HG02798 (cell line): Measurements from ENCODE around the gene GRIA1.

ENCODE experiments used
- ATAC-seq: cut with Tn5 transposase; IDR thresholded peaks from one replicate; pipeline ENCODE4 v1.9.1; 2021; ENCODE audit warnings: mild to moderate bottlenecking; ENCODE audit not compliant: unreplicated experiment, poor library complexity

Gene GRIA1

DNA sequence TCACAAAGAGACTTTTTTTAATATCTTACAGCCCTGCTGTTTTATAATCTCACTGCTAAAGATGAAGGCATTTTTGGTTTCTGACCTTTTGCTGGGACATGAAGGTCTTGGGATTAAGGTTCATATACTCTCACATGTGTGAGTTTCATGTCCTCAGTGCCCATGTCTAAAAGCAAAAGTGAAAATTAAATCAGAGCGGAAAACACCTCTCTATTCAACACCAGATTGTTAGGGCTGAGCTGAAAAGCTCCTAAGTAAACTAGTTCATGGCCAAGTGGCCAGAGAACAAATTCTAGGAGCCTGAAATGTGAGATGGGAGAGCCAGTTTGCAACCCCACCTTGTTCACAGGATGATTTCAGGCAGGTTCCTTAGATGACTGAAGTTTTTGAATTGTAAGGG is 110.9 kb downstream of the GRIA1 start:
- peak; percentile 90 for ATAC-seq

- ATAC-seq, result no peak
These were observed 114.9 kb downstream of the GRIA1 start for GRCh38 chr5:153605386-153605785.

GRCh38 chr5:153610009-153610408 is 119.5 kb downstream of the GRIA1 start:
- ATAC-seq, result no peak

- no peak for ATAC-seq
These were observed 120.3 kb downstream of the GRIA1 start for GRCh38 chr5:153610811-153611210.

DNA sequence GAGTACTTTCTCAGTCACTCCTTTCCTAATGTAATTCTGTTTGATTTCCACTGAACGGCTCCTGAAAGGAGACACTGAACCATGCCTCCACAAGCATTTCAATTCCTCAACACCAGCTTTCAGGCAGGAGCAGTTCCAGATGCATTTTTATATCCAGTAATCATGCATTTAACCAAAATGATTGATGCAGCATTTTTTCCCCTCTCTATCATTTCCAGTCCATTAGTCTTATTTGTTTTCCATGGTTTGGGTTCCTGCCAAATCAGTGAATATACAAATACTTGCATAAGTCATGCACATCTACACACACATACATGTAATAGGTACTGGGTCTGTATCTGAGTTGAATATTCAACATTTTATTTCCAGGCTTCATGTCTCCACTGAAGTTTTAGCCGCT is 122.7 kb downstream of the GRIA1 start:
- ATAC-seq, result no peak

DNA sequence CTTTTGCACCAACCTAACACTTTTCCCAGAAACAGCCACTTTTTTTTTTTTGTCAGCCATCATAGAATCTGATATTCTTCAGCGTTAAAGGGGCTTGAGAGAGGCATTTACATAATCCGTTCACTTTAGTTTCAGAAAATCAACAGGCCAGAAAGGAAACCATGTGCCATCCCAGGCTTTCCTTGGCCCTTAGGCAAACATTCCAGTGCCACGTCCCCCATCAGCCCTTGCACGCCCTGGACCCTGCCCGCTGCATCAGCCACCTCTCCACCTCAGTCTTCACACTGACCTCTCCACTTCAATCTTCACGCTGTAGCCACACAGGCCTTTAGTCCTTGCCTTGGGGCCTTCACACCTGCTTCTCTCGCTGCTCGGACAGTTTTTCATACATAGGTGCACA is 123.2 kb downstream of the GRIA1 start:
- no peak for ATAC-seq

GRCh38 chr5:153617190-153617589 is 126.7 kb downstream of the GRIA1 start:
- ATAC-seq, result no peak

GRCh38 chr5:153618307-153618706 is 127.8 kb downstream of the GRIA1 start:
- no peak for ATAC-seq

DNA sequence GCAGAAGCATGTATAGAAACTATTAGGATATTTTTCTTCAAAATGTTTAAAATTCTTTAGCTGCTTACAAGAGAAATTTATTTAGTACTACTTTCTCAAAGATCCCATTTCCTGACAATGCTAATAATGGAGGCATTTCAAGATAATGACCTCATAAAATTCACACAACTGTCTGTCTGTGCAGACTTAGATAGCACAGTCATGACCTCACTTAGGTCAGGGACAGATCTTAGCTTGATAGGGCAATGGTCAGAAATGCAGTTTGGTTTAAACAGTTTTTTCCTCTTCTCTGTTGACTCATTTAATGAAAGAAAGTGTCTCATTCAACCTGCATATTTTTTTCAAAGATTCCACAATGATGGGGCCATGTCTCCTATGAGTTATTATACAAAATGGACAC is 128.4 kb downstream of the GRIA1 start:
- no peak for ATAC-seq

DNA sequence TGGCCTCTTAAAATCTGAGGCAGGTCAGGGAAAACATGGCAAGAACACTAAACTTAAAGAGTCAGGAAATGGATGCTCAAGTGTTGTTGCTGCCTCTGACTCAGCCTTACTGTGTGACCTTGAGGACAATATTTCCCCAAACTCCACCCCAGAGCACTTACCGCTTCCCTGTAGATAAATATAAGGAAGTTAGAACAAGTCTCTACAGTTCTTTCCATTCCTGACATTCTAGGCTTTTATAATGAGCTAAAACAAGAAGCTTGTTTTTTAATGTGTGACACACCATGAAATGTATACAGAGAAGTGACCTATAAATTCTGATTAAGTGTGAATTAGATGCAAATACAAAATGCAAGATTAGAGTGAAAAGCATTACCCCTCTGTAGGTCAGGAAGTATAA is 129.3 kb downstream of the GRIA1 start:
- ATAC-seq, result no peak

DNA sequence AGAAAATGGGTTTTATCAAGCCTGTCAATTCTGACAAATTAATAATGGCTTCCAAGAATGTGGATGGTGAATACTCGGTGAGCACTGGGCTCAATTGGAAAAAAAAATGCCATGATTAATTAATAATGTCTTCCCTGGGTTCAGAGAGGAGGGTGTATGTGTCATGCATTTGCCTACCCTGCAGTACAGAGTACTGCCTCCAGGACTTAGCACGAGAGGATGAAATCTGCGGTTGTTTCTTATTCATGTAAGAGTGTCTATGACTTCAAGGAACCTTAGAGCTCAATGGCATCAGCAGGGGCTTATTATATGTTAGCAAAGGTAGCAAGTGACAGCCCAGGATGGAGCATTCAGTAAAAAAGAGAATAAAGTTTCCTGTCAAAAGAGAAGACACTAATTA is 132.7 kb downstream of the GRIA1 start:
- ATAC-seq, result no peak

- no peak for ATAC-seq
These were observed 133.4 kb downstream of the GRIA1 start for GRCh38 chr5:153623751-153624450.

GRCh38 chr5:153624451-153624765 is 133.9 kb downstream of the GRIA1 start:
- no peak for ATAC-seq

- ATAC-seq, result no peak
These were observed 135.4 kb downstream of the GRIA1 start for GRCh38 chr5:153625826-153626354.

GRCh38 chr5:153626836-153627235 is 136.4 kb downstream of the GRIA1 start:
- peak; percentile 27 for ATAC-seq

GRCh38 chr5:153629027-153629895 is 138.8 kb downstream of the GRIA1 start:
- no peak for ATAC-seq

DNA sequence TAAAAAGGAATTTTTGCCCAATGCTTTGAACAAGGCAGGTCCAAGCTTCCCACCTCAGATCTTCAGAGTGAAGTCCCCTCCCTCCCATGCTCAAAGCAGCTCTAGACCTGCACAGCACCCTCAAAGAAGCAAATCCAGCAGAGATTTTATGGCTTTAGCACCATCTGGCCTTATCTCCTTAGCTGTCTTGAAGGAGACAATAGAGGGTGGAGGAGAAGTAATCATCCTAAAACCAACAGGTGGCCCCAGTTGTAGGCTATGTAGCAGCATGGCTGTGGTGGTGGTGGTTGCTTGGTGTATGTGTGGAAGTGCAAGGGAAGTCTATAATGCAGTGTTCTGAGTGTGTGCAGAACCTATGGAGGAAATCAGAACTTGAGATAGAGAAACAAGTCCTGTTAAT is 140.1 kb downstream of the GRIA1 start:
- ATAC-seq, result no peak

DNA sequence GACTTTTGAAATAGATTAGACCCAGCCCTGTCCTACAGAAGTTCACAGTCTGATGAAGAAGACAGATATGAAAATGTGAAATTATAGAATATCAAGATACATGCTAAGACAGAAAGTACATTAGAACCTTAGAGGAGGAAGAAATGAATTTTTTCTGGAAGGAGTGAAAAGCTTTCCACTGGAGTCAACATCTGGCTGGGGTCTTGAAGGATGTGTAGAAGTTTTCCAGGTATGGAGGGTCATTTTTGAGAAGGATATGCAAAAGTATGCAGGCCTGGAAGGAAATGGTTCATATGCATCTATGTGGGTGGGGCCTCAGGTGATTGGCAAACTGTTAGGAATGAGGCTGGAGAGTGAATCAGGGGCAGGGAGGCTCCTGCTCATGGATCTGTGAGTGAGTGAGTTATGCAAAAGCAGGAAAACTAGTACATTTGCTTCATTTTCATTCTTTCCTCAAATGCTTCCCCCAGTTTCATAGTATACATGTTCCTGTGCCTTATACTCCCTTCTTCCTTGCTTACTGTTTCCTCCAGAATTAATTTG is 142.3 kb downstream of the GRIA1 start:
- ATAC-seq, result no peak

DNA sequence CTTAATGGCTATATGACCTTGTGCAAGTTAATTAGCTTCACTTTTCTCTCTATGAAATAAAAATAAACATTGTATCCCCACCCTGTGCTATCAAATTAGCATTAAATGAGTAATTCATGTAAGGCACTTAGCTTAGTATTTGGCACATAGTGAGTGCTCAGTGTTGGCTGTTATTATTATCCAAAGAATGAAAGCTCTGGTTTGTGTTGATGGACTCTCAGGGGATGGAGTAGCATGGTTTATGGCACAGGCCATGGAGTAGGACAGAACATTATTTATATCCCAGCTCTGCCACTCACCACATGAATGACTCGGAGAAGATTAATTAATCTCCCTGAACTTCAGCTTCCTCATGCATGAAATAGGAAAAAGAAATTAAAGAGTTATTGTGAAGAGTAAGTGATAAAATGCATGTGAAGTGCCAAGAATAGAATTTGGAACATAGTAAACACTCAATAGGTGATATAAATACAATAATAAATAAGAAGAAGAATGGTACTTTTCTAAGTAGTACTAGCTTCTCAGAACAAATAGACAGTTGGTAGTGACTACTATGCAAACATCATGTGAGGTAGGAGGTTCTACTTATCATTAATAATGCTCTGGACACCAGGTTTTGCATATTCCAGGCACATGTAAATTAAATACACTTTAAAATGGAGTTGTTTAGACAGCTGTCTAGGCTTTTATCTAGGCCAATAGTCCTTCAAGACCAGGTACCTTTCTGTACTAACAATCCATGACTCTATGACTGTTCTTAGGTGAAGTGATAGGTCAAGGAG is 146.4 kb downstream of the GRIA1 start:
- ATAC-seq, result no peak

- no peak for ATAC-seq
These were observed 149.8 kb downstream of the GRIA1 start for GRCh38 chr5:153640293-153640692.
